Ovary (tissue), 9 donors: ENCODE measurements around the gene CARD10. TPM values are rescaled to one million over a fixed set of nuclear protein-coding genes. Genes with fewer than 3 reads are reported as not detected.

Experiments
- DNase-seq, 5 donors: peaks; one replicate each; pipeline ENCODE4 v3.0.0-alpha.2; 2019 to 2020
- H3K27ac ChIP-seq, 2 donors: fragments of 200-600 bp; one replicate each; pipeline versions ENCODE4 v1.5.1 to v1.8.0; 2019 to 2022
- H3K27me3 ChIP-seq: fragments of 200-600 bp; one replicate; pipeline ENCODE4 v1.8.0; 2022
- H3K36me3 ChIP-seq: fragments of 200-600 bp; sonication (generic); one replicate; pipeline ENCODE4 v1.5.1; 2019
- H3K4me1 ChIP-seq: one replicate; pipeline ENCODE4 v1.8.1; 2013; ENCODE audit warnings: mild to moderate bottlenecking, moderate library complexity; ENCODE audit not compliant: insufficient read depth
- H3K4me3 ChIP-seq: fragments of 200-600 bp; sonication (generic); one replicate; pipeline ENCODE4 v1.5.1; 2017
- H3K9me3 ChIP-seq, 2 donors: fragments of 200-600 bp in 1 of 2; sonication (generic) in 1 of 2; one replicate each; pipeline versions ENCODE4 v1.5.1 to v1.8.1; 2013 to 2019; ENCODE audit warnings: mild to moderate bottlenecking in 1 of 2, moderate library complexity in 1 of 2
- CTCF ChIP-seq, 3 donors: fragments of 450-650 bp in 2 of 3; fragments of 200-600 bp in 1 of 3; IDR thresholded peaks; one replicate each; pipeline versions ENCODE4 v1.5.1 to v1.8.0; 2016 to 2022; ENCODE audit warnings: antibody characterized with exemption in 3 of 3, mild to moderate bottlenecking in 1 of 3
- EP300 ChIP-seq: sonication (generic); formaldehyde crosslinking; IDR thresholded peaks from one replicate; pipeline ENCODE4 v1.6.1; 2017; ENCODE audit warnings: antibody characterized with exemption
- POLR2A ChIP-seq: fragments of 450-650 bp; IDR thresholded peaks from one replicate; pipeline ENCODE4 v1.6.1; 2017; ENCODE audit warnings: antibody characterized with exemption, mild to moderate bottlenecking, moderate library complexity
- WGBS, 3 donors: extraction: QIAGEN DNeasy Blood & Tissue Kit in 1 of 3; methylation state at CpG; one replicate each; pipeline versions ENCODE4 v1.1.5 to v1.1.7; 2013 to 2017; 5-methylcytosine and 5-hydroxymethylcytosine counted together
- intact Hi-C, 4 donors: fragments of 100-400 bp; cut with DNase I; formaldehyde crosslinking; loops; one replicate each; pipeline versions ENCODE4 v1.11.0 to v1.15.1; 2022 to 2023
- polyA plus RNA-seq, 2 donors: library from polyadenylated mRNA; stranded (reverse); fragments of 200-250 nt in 1 of 2; fragments of 350-450 nt in 1 of 2; fragmentation: Illumina TruSeq in 1 of 2; extraction: RNeasy Lipid Tissue Mini Kit (QIAGEN cat#74804) in 1 of 2; gene quantifications; one replicate each; pipeline ENCODE4 v1.2.3, GENCODE V29; 2013 to 2014
- total RNA-seq, 7 donors: library from RNA; depleted of rRNA in 2 of 7; stranded (reverse); fragments of >200 nt in 2 of 7; fragmentation: NEBNext Ultra II Directional in 3 of 7; extraction: Animal tissue kit (Norgen Biotek cat#: 25700) in 3 of 7; gene quantifications; one replicate each; pipeline versions ENCODE4 v1.1.0 to v1.2.4, GENCODE V29; 2016 to 2023
- donor health status: DM: no; HTN: no; CAD: no; lungs with moderate emphysema.
- donor health status: DM: no; HTN: no; CAD: no.
- donor health status: Bipolar disorder and iron deficiency.
- donor health status: DM: yes; HTN: yes; CAD: no.
- donor health status: DM: no; HTN: no; CAD: no.
- donor health status: DM: yes; HTN: yes; CAD: no.

CARD10 gene
- total and polyA plus RNA-seq, 9 donors, result 0.72 to 13.6 (median 9.6) TPM

- intact Hi-C loops, result loop anchor here in 1 of 4 donors (10.0 kb wide), 1 partner anchor 167 kb away; no protein-coding TSS in a partner anchor
- H3K4me1 ChIP-seq, result no peaks in the 10 kb centered on the region
- H3K36me3 ChIP-seq, result no peaks in the 10 kb centered on the region
- H3K27ac ChIP-seq, result no peak overlapping the region
- H3K9me3 ChIP-seq, result no peaks in the 10 kb centered on the region
- TF ChIP-seq POLR2A (no peak), EP300 (no peak), CTCF (IDR thresholded peaks at IDR 0.05) (no peak)
- no peak overlapping the region for H3K4me3 ChIP-seq
- 73 to 79% (median 78%) methylated on average over 9 of the region's 9 CpGs for whole genome bisulfite sequencing, 3 donors
- no peaks in the 10 kb centered on the region for H3K27me3 ChIP-seq
- DNase-seq, result no peak
Measured at GRCh38 chr22:37482244-37482643, 37.0 kb downstream of the CARD10 start.

GRCh38 chr22:37481347-37481907 is 37.8 kb downstream of the CARD10 start:
- no peak overlapping the region for H3K27ac ChIP-seq
- no peaks in the 10 kb centered on the region for H3K9me3 ChIP-seq
- 71 to 79% (median 76%) methylated on average over 12 of the region's 12 CpGs for WGBS, 3 donors
- TF ChIP-seq EP300 (no peak), POLR2A (no peak), CTCF (IDR thresholded peaks at IDR 0.05) (no peak)
- DNase-seq, result no peak
- intact Hi-C loops, result loop anchor here in 1 of 4 donors (10.0 kb wide), 1 partner anchor 167 kb away; no protein-coding TSS in a partner anchor
- no peaks in the 10 kb centered on the region for H3K4me1 ChIP-seq
- no peaks in the 10 kb centered on the region for H3K27me3 ChIP-seq
- no peaks in the 10 kb centered on the region for H3K36me3 ChIP-seq
- no peak overlapping the region for H3K4me3 ChIP-seq

- Histone ChIP-seq H3K36me3 (no peaks in the 10 kb centered on the region), H3K27ac (no peak overlapping the region), H3K27me3 (no peaks in the 10 kb centered on the region), H3K4me1 (no peaks in the 10 kb centered on the region), H3K4me3 (no peak overlapping the region), H3K9me3 (no peaks in the 10 kb centered on the region)
- DNase-seq, result no peak
- no peak for TF ChIP-seq CTCF (IDR thresholded peaks at IDR 0.05)
- no peak for TF ChIP-seq POLR2A
- no peak for TF ChIP-seq EP300
- WGBS, 3 donors, result 77 to 85% (median 85%) methylated on average over 17 of the region's 17 CpGs
- intact Hi-C loops, result loop anchor here in 1 of 4 donors (10.0 kb wide), 1 partner anchor 166 kb away; no protein-coding TSS in a partner anchor
Measured at GRCh38 chr22:37480387-37481346, 38.5 kb downstream of the CARD10 start.

GRCh38 chr22:37479196-37479595 is 40.0 kb downstream of the CARD10 start:
- intact Hi-C loops, result no loop called here

More at GRCh38 chr22:37479196-37479595, 40.0 kb downstream of the CARD10 start:
- TF ChIP-seq POLR2A (no peak), CTCF (IDR thresholded peaks at IDR 0.05) (no peak), EP300 (no peak)
- no peaks in the 10 kb centered on the region for H3K27me3 ChIP-seq
- H3K9me3 ChIP-seq, result no peaks in the 10 kb centered on the region
- no peak overlapping the region for H3K27ac ChIP-seq
- 75 to 79% (median 77%) methylated on average over 15 of the region's 15 CpGs for WGBS, 3 donors
- no peaks in the 10 kb centered on the region for H3K36me3 ChIP-seq
- DNase-seq, result no peak
- no peak overlapping the region for H3K4me3 ChIP-seq
- no peaks in the 10 kb centered on the region for H3K4me1 ChIP-seq
